Uterine smooth muscle cell (primary cell): ENCODE data around the gene CCDC192. TPM values are rescaled to one million over a fixed set of nuclear protein-coding genes. Genes with fewer than 3 reads are reported as not detected.

Experiments
- total RNA-seq: library from RNA; depleted of rRNA; stranded (reverse); fragments of >200 nt; gene quantifications from 2 replicates; pipeline ENCODE4 v1.2.3, GENCODE V29; 2014

CCDC192 gene
- not detected in 2 replicates for total RNA-seq

GRCh38 chr5:127702926-127703561 is at the start of gene CCDC192:
Gene CCDC192, plus strand, starts transcription at chr5:127703391. Its CDS starts 55 bp downstream, at chr5:127703446.

Other genes with a start within 250 kb of the CCDC192 start
- 49.9 and 66.7 TPM in 2 replicates for gene PRRC1, start 185.8 kb upstream of the CCDC192 start, total RNA-seq
- not detected in 2 replicates for gene CTXN3, start 54.3 kb upstream of the CCDC192 start, total RNA-seq